Spleen (tissue), 7 donors: ENCODE results near the gene OLA1.

Experiments
- POLR2A ChIP-seq, 3 donors: fragments of 450-650 bp; IDR thresholded peaks; one replicate each; pipeline ENCODE4 v1.5.1; 2017; ENCODE audit warnings: antibody characterized with exemption in 3 of 3, mild to moderate bottlenecking in 1 of 3
- POLR2AphosphoS5 ChIP-seq, 3 donors: sonication (generic); formaldehyde crosslinking; IDR thresholded peaks; one replicate each; pipeline ENCODE4 v1.5.1; 2017; ENCODE audit warnings: antibody characterized with exemption in 3 of 3
- TF ChIP-seq, protein P1 (sequence below), 11 experiments: fragments of 200-600 bp in 7 of 11; fragments of 450-650 bp in 4 of 11; sonication (generic) in 4 of 11; IDR thresholded peaks in 8 of 11; conservative IDR thresholded peaks in 3 of 11; 1 replicate in 7 of 11; 2 replicates in 4 of 11; pipeline versions ENCODE4 v1.4.0 to v1.8.0; 2016 to 2021; ENCODE audit warnings: antibody characterized with exemption in 11 of 11, inconsistent platforms in 4 of 11, mild to moderate bottlenecking in 1 of 11
- donor health status: DM: no; HTN: no; CAD: no; lungs with moderate emphysema.
- donor health status: DM: no; HTN: no; CAD: no.
- donor health status: DM: no; HTN: no; CAD: no.

DNA sequence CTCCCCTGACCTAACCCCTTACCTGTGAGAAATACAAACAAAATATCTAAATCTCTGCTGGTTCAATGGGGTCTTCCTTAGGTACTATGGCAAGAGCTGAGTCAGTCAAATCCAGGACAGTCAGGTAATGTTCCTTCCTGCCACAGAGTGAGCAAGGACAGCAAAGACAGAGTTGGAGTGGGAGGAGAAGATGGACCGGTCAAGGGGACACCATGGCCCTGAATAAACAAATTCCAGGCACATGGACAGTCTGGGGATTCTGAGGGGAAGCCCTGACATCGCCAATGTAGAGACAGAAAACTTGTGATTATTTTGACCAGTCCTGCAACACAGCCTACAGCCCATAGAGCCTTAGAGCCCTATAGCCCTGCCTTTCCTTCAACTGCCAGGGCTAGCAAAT is 42.8 kb downstream of the OLA1 start:
- TF ChIP-seq, protein P1, sequence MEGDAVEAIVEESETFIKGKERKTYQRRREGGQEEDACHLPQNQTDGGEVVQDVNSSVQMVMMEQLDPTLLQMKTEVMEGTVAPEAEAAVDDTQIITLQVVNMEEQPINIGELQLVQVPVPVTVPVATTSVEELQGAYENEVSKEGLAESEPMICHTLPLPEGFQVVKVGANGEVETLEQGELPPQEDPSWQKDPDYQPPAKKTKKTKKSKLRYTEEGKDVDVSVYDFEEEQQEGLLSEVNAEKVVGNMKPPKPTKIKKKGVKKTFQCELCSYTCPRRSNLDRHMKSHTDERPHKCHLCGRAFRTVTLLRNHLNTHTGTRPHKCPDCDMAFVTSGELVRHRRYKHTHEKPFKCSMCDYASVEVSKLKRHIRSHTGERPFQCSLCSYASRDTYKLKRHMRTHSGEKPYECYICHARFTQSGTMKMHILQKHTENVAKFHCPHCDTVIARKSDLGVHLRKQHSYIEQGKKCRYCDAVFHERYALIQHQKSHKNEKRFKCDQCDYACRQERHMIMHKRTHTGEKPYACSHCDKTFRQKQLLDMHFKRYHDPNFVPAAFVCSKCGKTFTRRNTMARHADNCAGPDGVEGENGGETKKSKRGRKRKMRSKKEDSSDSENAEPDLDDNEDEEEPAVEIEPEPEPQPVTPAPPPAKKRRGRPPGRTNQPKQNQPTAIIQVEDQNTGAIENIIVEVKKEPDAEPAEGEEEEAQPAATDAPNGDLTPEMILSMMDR (IDR thresholded peaks at IDR 0.05 in 8 of 11, conservative IDR thresholded peaks at IDR 0.05 in 3 of 11), result no peak
- TF ChIP-seq POLR2A (IDR thresholded peaks at IDR 0.05) (no peak), POLR2AphosphoS5 (IDR thresholded peaks at IDR 0.05) (no peak)
